Liver (tissue), 3 donors: Measurements from ENCODE around the gene BATF.

Experiments
- ATF3 ChIP-seq: IDR thresholded peaks from 2 replicates; pipeline ENCODE4 v1.6.1; 2016; ENCODE audit warnings: antibody characterized with exemption
- CTCF ChIP-seq: fragments of 150-350 bp; IDR thresholded peaks from 2 replicates; pipeline ENCODE4 v1.5.1; 2017; ENCODE audit warnings: improper control_type of control experiment, low read depth, low read length; ENCODE audit not compliant: missing input control
- HNF4A ChIP-seq, 2 donors: conservative IDR thresholded peaks; 2 replicates each; pipeline ENCODE4 v1.6.1; 2016; ENCODE audit warnings: antibody characterized with exemption in 2 of 2, mild to moderate bottlenecking in 2 of 2
- donor health status: healthy.
- donor health status: healthy.

GRCh38 chr14:75542588-75543091 is 20.4 kb downstream of the BATF start:
- TF ChIP-seq CTCF: no peak
- TF ChIP-seq HNF4A (conservative IDR thresholded peaks at IDR 0.05): no peak
- TF ChIP-seq ATF3: no peak
